HCT116 (cell line): ENCODE data around the gene BCL6. TPM values are rescaled to one million over a fixed set of nuclear protein-coding genes. Genes with fewer than 3 reads are reported as not detected.

Source experiments
- ATAC-seq: fragments of 200-7000 bp; cut with Tn5 transposase; 2 replicates; pipeline ENCODE4 v1.9.1; 2020; ENCODE audit warnings: mild to moderate bottlenecking, moderate library complexity
- BruUV-seq: library from RNA; stranded (reverse); fragments of 400-500 nt; replicated peaks from 2 replicates; lab custom pipeline; 2021; lab: Mats Ljungman, UMichigan
- CTCF ChIA-PET: fragments of 300-600 bp; sonication (Branson Sonifier 250); formaldehyde crosslinking; loops from one replicate; lab custom pipeline; 2021; ENCODE audit warnings: antibody characterized with exemption; lab: Charles Lee
- POLR2A ChIA-PET: fragments of 300-600, 350-600 bp; sonication (Branson Sonifier 250); formaldehyde crosslinking; loops from one replicate; lab custom pipeline; 2021; ENCODE audit warnings: antibody characterized with exemption; lab: Charles Lee
- RAD21 ChIA-PET, 2 experiments: fragments of 300-600 bp; sonication (Branson Sonifier 250); formaldehyde crosslinking; loops; one replicate each; lab custom pipeline; 2023; ENCODE audit warnings: low total read pairs in 2 of 2; ENCODE audit not compliant: uncharacterized antibody in 2 of 2, unreplicated experiment in 2 of 2, low non-redundant PET in 1 of 2; lab: Charles Lee
- DNase-seq: peaks from one replicate; pipeline ENCODE4 v3.0.0-alpha.2; 2010; ENCODE audit warnings: low read depth, low spot score
- H2AFZ ChIP-seq: fragments of 200-600 bp; shearing (Covaris generic), sonication (generic); 2 replicates; pipeline ENCODE4 v1.6.1; 2017; ENCODE audit warnings: low read depth, mixed run types, mixed read lengths, antibody characterized with exemption, low read length; ENCODE audit not compliant: poor library complexity, severe bottlenecking
- H3K27ac ChIP-seq: 2 replicates; pipeline ENCODE4 v1.5.1; 2012; ENCODE audit warnings: low read depth, low read length
- H3K27me3 ChIP-seq: fragments of 200-600 bp; sonication (generic); 2 replicates; pipeline ENCODE4 v1.6.1; 2016; ENCODE audit warnings: mixed run types, low read length, mixed read lengths; ENCODE audit not compliant: insufficient read depth
- H3K36me3 ChIP-seq, 2 experiments: fragments of 200-500 bp in 1 of 2; fragments of 200-600 bp in 1 of 2; sonication (Bioruptor generic) in 1 of 2; sonication (generic) in 1 of 2; 2 replicates each; pipeline versions ENCODE4 v1.5.1 to v1.6.1; 2014 to 2016; ENCODE audit warnings: low read length in 2 of 2, inconsistent platforms in 1 of 2, mixed read lengths in 1 of 2, mixed run types in 1 of 2; ENCODE audit not compliant: insufficient read depth in 2 of 2, control insufficient read depth in 1 of 2
- H3K4me1 ChIP-seq, 2 experiments: fragments of 200-600 bp in 1 of 2; sonication (generic) in 1 of 2; 2 replicates each; pipeline versions ENCODE4 v1.5.1 to v1.6.1; 2012 to 2017; ENCODE audit warnings: low read length in 2 of 2, inconsistent platforms in 1 of 2, mild to moderate bottlenecking in 1 of 2, mixed read lengths in 1 of 2, mixed run types in 1 of 2, moderate library complexity in 1 of 2; ENCODE audit not compliant: insufficient read depth in 2 of 2, control insufficient read depth in 1 of 2
- H3K4me2 ChIP-seq: fragments of 200-600 bp; sonication (generic); 2 replicates; pipeline ENCODE4 v1.6.1; 2017; ENCODE audit warnings: mixed run types, low read length, mixed read lengths
- H3K4me3 ChIP-seq, 2 experiments: fragments of 200-600 bp in 1 of 2; sonication (generic) in 1 of 2; replicated peaks in 1 of 2; 2 replicates each; pipeline ENCODE4 v1.5.1; 2011 to 2016; ENCODE audit warnings: low read length in 2 of 2, control low read depth in 1 of 2, low read depth in 1 of 2, mild to moderate bottlenecking in 1 of 2, mixed read lengths in 1 of 2, mixed run types in 1 of 2
- H3K79me2 ChIP-seq: fragments of 200-600 bp; sonication (generic); 2 replicates; pipeline ENCODE4 v1.6.1; 2017; ENCODE audit warnings: mild to moderate bottlenecking, mixed run types, low read length, moderate library complexity, mixed read lengths; ENCODE audit not compliant: insufficient read depth
- H3K9ac ChIP-seq: fragments of 200-600 bp; sonication (generic); 2 replicates; pipeline ENCODE4 v1.6.1; 2016; ENCODE audit warnings: low read length, mixed read lengths
- H3K9me2 ChIP-seq: fragments of 200-600 bp; sonication (generic), shearing (Covaris generic); 2 replicates; pipeline ENCODE4 v1.6.1; 2017; ENCODE audit warnings: mixed run types, mild to moderate bottlenecking, moderate library complexity; ENCODE audit not compliant: insufficient read depth
- H3K9me3 ChIP-seq, 2 experiments: fragments of 200-500 bp in 1 of 2; fragments of 200-600 bp in 1 of 2; sonication (Bioruptor generic) in 1 of 2; sonication (generic) in 1 of 2; 2 replicates each; pipeline ENCODE4 v1.6.1; 2014 to 2017; ENCODE audit warnings: low read length in 2 of 2, mixed read lengths in 2 of 2, inconsistent platforms in 1 of 2, low read depth in 1 of 2, mild to moderate bottlenecking in 1 of 2, mixed run types in 1 of 2, moderate library complexity in 1 of 2; ENCODE audit not compliant: control insufficient read depth in 1 of 2, insufficient read depth in 1 of 2
- H4K20me1 ChIP-seq: fragments of 200-600 bp; sonication (generic), shearing (Covaris generic); 2 replicates; pipeline ENCODE4 v1.6.1; 2017; ENCODE audit warnings: mixed run types, mild to moderate bottlenecking, moderate library complexity; ENCODE audit not compliant: insufficient read depth
- ATF3 ChIP-seq: IDR thresholded peaks from 2 replicates; pipeline ENCODE4 v1.6.1; 2012
- CBX3 ChIP-seq: IDR thresholded peaks from 2 replicates; pipeline ENCODE4 v1.6.1; 2012; ENCODE audit warnings: low read depth
- CTCF ChIP-seq, 3 experiments: fragments of 200-600 bp in 1 of 3; sonication (generic) in 1 of 3; IDR thresholded peaks in 2 of 3; conservative IDR thresholded peaks in 1 of 3; 2 replicates each; pipeline ENCODE4 v1.5.1; 2012 to 2017; ENCODE audit warnings: low read depth in 2 of 3, low read length in 2 of 3, antibody characterized with exemption in 1 of 3, borderline replicate concordance in 1 of 3, control low read depth in 1 of 3, mild to moderate bottlenecking in 1 of 3, mixed read lengths in 1 of 3, mixed run types in 1 of 3, moderate library complexity in 1 of 3; ENCODE audit not compliant: insufficient read depth in 1 of 3
- EGR1 ChIP-seq: IDR thresholded peaks from 2 replicates; pipeline ENCODE4 v1.6.1; 2012; ENCODE audit warnings: low read depth
- ELF1 ChIP-seq: IDR thresholded peaks from 2 replicates; pipeline ENCODE4 v1.6.1; 2012; ENCODE audit warnings: low read depth, borderline replicate concordance
- EZH2 ChIP-seq: fragments of 200-600 bp; sonication (generic); IDR thresholded peaks from 2 replicates; pipeline ENCODE4 v1.6.1; 2017; ENCODE audit warnings: antibody characterized with exemption, mixed run types
- EZH2phosphoT487 ChIP-seq: fragments of 200-600 bp; IDR thresholded peaks from 2 replicates; pipeline ENCODE4 v1.6.1; 2018; ENCODE audit warnings: antibody characterized with exemption, borderline replicate concordance
- FOSL1 ChIP-seq: IDR thresholded peaks from 2 replicates; pipeline ENCODE4 v1.6.1; 2012; ENCODE audit warnings: low read depth
- JUND ChIP-seq: IDR thresholded peaks from 2 replicates; pipeline ENCODE4 v1.6.1; 2012
- MAX ChIP-seq: IDR thresholded peaks from 2 replicates; pipeline ENCODE4 v1.6.1; 2012
- POLR2A ChIP-seq: IDR thresholded peaks from 2 replicates; pipeline ENCODE4 v1.7.0; 2011; ENCODE audit warnings: borderline replicate concordance; ENCODE audit not compliant: insufficient read depth, insufficient read length; ENCODE audit errors: extremely low read depth
- SIN3A ChIP-seq: IDR thresholded peaks from 2 replicates; pipeline ENCODE4 v1.6.1; 2012; ENCODE audit warnings: low read depth
- TCF7L2 ChIP-seq: IDR thresholded peaks from 2 replicates; pipeline ENCODE4 v1.7.0; 2011; ENCODE audit warnings: borderline replicate concordance, inconsistent platforms; ENCODE audit not compliant: insufficient read depth, insufficient read length; ENCODE audit errors: extremely low read depth
- YY1 ChIP-seq: IDR thresholded peaks from 2 replicates; pipeline ENCODE4 v1.6.1; 2011; ENCODE audit warnings: low read length, low read depth, moderate library complexity, mild to moderate bottlenecking; ENCODE audit not compliant: insufficient replicate concordance; ENCODE audit errors: extremely low read depth
- ZFX ChIP-seq: fragments of 450-650 bp; IDR thresholded peaks from 2 replicates; pipeline ENCODE4 v1.6.1; 2017
- intact Hi-C: fragments of 100-400 bp; cut with micrococcal nuclease; formaldehyde crosslinking; loops from 2 replicates; pipeline ENCODE4 v1.10.0; 2022
- total RNA-seq: library from RNA; stranded (reverse); gene quantifications from one replicate; pipeline ENCODE4 v1.2.1, GENCODE V29; 2021; ENCODE audit not compliant: unreplicated experiment

The BCL6 gene
- total RNA-seq, 1 experiment from 2014 or later: 17.5 TPM

- TF ChIP-seq EZH2 (no peak), POLR2A (no peak), EGR1 (no peak), ZFX (no peak), ELF1 (no peak), CTCF (IDR thresholded peaks at IDR 0.05 in 2 of 3, conservative IDR thresholded peaks at IDR 0.05 in 1 of 3; ENCODE audit: borderline replicate concordance in 1 of 3, insufficient read depth in 1 of 3, low read depth in 2 of 3, low read length in 2 of 3) (no peak)
- TF ChIP-seq, all 23 proteins: peak for 0
These were observed 8.2 kb upstream of the BCL6 start (continued) for GRCh38 chr3:187753516-187753915.

GRCh38 chr3:187750513-187751123, 5.3 kb upstream of the BCL6 start:
- ATAC-seq (peak; percentile 12), DNase-seq (no peak)
- peak overlapping the region; percentile 44 to 63 for H3K4me3 ChIP-seq
- RAD21 ChIA-PET: interaction anchor here in 1 of 2 experiments (0.7 kb wide), 1 partner anchor 12 kb away, joined by 3 read pairs; no protein-coding TSS in a partner anchor
- H3K9me2 ChIP-seq: no peaks in the 10 kb centered on the region
- H3K27ac ChIP-seq: peak overlapping the region; percentile 56
- intact Hi-C loops: no loop called here
- POLR2A ChIA-PET: interaction anchor here (1.3 to 1.7 kb wide), 2 partner anchors 12 to 544 kb away, joined by 4 to 5 read pairs; no protein-coding TSS in a partner anchor
- H3K79me2 ChIP-seq: no peaks in the 10 kb centered on the region
- H3K27me3 ChIP-seq: no peaks in the 10 kb centered on the region
- BruUV-seq: no TSS peak
- CTCF ChIA-PET: interaction anchor here (0.7 to 4.3 kb wide), 3 partner anchors 11 to 1204 kb away, joined by 3 to 37 read pairs (median 28); no protein-coding TSS in a partner anchor
- H3K36me3 ChIP-seq: no peaks in the 10 kb centered on the region
- H2AFZ ChIP-seq: peak overlapping the region; percentile 95
- H3K4me2 ChIP-seq: peak overlapping the region; percentile 92
- TF ChIP-seq JUND (no peak), EZH2phosphoT487 (no peak), EZH2 (no peak), FOSL1 (no peak), YY1 (no peak), ZFX (no peak), EGR1 (no peak), ELF1 (no peak), POLR2A (no peak), SIN3A (no peak), CBX3 (no peak), ATF3 (no peak), TCF7L2 (no peak), MAX (no peak)
- H3K9me3 ChIP-seq: no peaks in the 10 kb centered on the region
- no peaks in the 10 kb centered on the region for H4K20me1 ChIP-seq
- peaks cover 22 to 43% of the 10 kb centered on the region in 2 experiments for H3K4me1 ChIP-seq
- H3K9ac ChIP-seq: peak overlapping the region; percentile 51
